Right hindlimb (tissue), 1 donor: Measurements from ENCODE around the gene MPP4.

Source experiments
- DNase-seq: peaks from one replicate; pipeline ENCODE4 v3.0.0-alpha.2; 2018

The MPP4 gene

DNA sequence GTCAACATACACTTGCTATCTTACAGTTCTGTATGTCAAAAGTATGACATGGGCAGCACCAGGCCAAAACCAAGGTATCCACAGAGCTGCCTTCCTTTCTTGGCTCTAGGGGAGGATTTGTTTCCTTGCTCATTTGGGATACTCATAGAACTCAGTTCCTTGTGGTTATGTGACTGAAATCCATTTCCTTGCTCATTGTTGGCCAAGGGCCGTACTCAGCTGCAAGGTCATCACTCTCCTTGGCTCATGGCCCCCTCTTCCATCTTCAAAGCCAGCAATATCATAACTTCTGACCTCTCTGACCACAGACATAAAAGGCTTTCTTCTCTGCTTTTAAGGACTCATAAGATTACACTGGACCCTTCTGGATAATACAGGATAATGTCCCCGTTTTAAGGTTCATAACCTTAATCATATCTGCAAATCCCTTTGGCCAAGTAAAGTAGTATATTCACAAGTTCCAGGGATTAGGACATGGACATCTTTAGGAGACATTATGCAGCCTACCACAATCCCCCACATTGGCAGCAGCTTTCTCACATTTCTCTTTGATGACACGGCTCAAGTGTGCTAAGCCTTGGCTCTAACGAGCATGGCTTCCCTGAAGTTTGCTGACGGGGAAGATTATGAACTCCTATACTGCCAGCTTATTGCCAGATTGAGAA, 76.0 kb downstream of the MPP4 start:
- no peak for DNase-seq

GRCh38 chr2:201621293-201621999, 77.0 kb downstream of the MPP4 start:
- no peak for DNase-seq

GRCh38 chr2:201618744-201619662, 79.4 kb downstream of the MPP4 start:
- peak; percentile 87 for DNase-seq

DNA sequence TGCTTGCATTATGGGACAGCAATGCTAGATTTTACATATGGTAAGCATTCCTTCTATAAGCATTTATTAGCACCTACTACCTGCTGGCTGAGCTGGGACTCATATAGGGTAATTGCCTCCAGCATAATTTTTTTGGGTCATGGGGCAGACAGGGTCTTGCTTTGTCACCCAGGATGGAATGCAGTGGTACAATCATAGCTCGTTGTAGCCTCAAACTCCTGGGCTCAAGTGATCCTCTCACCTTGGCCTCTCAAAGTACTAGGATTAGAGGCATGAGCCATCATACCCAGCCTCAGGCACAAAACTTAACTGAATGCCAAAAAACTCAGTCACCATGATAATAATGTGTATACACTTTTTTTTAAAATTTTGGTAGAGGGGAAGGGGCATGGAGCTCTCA, 90.4 kb downstream of the MPP4 start:
- DNase-seq: no peak

- DNase-seq: no peak
Measured at GRCh38 chr2:201607568-201607967, 90.9 kb downstream of the MPP4 start.

- DNase-seq: no peak
Measured at GRCh38 chr2:201600906-201601305, 97.5 kb downstream of the MPP4 start.

DNA sequence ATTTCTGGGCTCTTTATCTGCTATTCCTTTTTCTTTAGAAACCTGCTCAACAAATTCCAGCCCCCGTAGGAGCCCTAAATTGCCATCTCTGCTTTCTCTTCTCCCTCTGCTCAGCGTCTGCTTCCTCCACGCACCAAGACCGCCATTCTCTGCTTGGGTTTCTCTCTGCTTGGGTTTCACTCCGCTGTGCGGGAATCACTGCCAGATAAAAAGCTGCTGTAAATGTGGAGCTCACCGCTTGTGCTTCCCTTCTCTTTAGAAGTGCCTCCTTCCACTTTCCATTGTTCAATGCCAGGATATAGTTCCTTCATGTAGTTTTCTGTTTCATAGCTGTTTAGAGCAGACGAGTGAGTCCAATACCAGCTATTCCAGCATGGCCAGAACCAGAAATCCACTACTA, 101.0 kb downstream of the MPP4 start:
- DNase-seq: peak; percentile 38
